HG02610 (cell line): ENCODE results near the gene RFPL1.
"Not testable (repeated sequence)": the region's sequence is repeated elsewhere in the genome, so short reads cannot be mapped to it uniquely, and the experiment has no call there.

Experiments used
- ATAC-seq: cut with Tn5 transposase; IDR thresholded peaks from one replicate; pipeline ENCODE4 v1.9.1; 2021; ENCODE audit warnings: mild to moderate bottlenecking, moderate library complexity; ENCODE audit not compliant: unreplicated experiment

The RFPL1 gene

DNA sequence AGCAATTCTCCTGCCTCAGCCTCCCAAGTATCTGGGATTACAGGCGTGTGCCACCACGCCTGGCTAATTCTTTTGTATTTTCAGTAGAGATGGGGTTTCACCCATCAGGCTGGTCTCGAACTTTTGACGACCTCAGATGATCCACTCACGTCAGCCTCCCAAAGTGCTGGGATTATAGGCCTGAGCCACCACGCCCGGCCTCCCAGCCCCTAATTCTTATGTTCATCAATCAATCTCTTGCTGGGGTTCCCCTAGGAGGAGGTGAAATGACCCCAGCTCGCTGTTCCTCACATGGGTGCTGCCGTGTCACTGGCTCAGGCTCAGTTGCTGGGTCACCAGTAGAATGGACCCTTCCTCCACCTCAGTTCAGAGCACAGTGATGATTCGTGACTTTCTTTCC lies at the start of gene RFPL1:
Gene RFPL1 (plus strand): TSS at position 301 of the 400 bp plus-strand sequence.
- not testable (repeated sequence) for ATAC-seq

DNA sequence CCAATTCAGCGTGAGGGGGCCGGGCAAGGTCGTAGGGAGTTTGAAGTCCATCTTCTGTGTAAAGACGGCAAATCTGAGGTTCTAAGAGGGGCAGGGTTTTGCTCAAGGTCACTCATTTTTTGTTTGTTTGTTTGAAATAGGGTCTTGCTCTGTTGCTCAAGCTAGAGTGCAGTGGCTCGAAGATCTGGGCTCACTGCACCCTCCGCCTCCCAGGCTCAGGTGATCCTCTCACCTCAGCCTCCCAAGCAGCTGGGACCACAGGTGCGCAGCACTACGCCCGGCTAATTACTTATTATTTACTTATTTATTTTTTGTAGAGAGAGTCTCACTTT lies 49.7 kb upstream of the RFPL1 start:
- no peak for ATAC-seq

DNA sequence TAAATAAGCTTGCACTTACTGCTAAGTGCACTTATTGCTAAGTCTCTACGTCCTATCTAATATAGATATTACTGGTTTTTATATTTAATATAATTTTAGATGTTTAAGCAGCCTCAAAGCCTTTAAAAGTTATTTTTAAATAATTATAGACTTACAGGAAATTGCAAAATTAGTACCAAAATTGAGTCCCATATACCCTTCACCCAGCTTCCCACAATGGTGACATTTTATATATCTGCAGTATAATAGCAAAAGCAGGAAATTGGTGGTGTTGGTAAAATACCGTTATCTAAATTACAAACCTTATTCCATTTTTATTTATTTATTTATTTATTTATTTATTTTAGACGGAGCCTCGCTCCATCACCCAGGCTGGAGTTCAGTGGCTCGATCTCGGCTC lies 48.1 kb upstream of the RFPL1 start:
- ATAC-seq = no peak

DNA sequence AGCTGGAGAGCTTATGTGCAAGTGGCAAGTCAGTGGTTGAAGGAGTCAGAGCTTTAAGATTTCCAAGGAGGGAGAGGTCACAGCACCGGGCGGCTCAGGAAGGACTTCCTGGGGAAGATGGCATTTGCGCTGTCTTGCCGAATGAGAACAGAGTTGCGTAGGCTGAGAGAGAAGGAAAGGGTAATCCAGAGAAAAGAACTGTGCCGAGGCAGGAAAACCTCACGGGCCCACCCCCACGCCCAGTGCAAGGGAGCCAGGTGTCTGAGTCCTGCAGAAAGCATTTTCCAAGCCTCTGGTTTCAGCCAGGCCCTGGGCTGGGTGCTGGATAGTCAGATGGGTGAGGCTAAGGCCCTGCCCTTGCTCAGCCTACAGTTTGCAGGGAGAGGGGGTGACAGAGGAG lies 46.8 kb upstream of the RFPL1 start:
- no peak for ATAC-seq

DNA sequence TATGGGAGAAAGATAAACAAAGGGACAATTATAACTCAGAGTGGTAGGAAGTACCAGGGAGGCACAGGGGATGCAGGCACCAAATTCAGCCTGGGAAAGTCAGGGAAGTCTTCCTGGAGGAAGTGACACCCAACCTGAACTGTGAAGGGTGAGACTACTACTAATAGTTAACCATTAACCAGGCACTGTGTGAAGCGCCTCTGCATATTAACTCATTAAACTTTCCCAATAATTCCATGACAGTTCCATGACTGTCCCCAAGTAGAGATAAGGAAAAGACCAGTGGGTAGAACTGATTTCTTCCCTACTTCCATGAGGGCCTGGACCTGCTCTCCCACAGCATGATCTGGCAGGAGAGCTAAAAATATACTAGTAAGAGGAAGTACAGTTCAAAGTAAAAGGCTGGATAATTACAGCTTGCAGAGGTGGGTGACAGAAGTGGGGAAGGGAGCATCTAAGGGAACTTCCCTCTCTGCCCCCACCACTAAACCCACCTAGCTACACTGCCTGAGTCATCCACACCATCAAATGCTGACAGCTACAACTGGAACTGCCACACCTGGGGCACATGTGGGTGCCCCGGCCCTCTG lies 45.3 kb upstream of the RFPL1 start:
- no peak for ATAC-seq

DNA sequence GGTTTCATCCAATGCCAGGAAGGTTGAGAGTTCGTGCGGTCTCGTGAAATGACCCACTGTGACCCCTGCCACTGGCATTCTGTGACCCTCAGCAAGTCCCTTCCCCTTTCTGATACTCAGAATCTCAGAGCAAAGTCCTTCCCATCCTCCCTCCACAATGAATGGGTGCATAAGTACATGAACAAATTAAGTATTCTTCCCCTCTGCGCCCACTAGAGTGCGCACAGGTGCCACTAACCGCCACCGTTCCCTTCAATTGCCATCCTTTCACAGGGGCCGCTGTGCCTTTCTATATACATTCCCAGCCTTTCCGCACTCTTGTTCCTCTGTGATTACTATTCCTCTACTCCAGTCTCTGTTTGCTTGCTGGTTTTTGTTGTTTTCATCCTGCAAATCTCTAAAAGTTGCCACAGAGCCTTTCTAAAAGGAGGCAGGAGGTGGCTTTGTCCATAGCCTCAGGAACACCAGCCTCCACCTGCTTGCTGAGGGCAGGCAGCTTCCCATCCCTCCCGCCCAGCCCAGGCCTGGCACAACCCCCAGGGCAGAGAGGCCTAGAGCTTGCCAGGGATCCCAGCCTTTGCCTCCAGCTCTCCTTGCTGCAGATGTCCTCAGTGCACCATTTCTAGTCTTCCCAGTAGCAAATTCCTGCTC lies 43.3 kb upstream of the RFPL1 start:
- ATAC-seq = no peak

DNA sequence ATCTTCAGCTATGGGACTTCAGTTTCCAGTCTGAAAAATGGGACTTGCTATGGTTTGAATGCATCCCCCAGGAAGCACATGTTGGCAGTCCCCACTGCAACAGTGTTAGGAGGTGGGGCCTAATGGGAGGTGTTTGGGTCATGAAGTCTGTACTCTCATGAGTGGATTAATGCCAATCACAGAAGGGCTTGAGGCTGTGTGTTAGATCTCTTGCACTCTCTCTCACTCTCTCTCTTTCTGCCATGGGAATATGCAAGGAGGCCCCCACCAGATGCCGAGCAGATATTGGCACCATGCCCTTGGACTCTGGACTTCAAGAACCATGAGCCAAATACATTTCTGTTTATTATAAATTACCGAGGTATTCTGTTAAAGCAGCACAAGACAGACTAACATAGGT lies 42.3 kb upstream of the RFPL1 start:
- no peak for ATAC-seq

DNA sequence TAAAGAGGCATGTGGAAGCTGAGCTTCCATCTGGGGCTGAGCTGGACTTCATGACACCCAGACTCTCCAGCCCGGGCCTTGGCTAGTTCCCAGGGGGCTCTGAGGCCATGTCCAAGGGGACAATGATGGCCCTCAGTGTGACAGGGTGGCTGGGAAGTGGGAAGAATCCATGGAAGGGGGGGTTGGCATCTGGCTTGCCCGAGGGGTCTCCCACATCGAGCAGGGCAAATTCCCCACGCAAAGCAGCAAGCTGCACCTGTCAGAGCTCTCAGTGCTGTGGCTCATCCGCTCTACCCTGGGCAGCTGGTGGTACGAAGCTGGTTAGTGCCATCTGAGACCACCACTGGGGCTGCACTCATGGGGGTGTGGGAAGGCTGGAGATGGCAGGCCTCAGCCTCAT lies 40.6 kb upstream of the RFPL1 start:
- ATAC-seq = no peak

DNA sequence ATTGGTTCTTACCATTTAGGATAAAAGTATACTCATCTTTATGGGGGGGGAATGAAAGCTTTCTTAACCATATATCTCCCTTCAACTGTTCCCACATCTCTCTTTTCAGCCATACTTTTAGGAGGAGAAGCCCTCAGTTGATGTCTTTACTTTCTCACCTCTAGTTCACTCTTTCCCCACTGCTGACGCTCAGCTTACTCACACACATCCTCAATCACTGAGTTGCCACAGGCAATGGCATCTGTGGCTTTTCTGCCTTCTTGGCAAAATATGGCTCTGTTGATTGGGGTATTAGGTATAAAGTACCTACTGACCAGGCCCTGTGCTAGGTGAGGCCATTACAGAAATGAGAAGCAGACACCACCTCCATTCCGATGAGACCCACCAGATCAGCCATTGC lies 37.8 kb upstream of the RFPL1 start:
- ATAC-seq = no peak

DNA sequence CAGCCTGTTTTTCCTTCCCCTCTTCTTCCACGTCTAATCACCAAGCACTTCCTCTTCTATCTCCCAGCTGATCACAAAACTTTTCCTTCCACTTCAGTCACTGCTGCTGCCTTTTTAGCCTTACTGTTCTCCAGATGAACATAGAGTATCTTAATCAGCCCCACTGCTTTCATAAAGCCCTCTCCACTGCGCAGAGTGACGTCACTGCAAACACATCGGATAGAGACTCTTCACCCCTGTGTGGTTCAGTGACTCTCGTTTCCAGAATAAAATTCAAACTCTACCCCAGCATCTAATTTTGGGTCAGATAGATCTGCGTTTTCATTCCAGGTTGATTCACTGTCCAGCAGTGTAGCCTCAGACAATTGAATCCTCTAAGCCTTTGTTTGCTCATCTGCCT lies 36.8 kb upstream of the RFPL1 start:
- ATAC-seq = not testable (repeated sequence)

DNA sequence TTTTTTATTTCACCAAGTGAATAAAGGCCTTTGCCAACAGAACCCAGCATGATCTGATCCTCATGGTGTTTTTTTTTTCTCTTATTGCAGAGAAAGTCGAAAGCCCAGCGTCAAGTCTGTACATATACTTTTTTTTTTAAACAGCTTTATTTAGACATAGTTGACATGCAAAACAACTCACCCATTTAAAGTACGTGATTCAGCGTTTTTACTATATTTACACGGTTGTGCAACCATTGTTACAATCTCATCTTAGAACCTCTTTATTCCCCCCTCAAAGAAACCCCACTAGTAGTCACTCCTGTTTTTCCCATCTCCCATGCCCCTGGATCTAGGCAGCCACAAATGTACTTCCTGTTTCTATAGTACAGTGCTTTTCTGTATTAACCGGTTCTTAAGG lies 29.4 kb upstream of the RFPL1 start:
- no peak for ATAC-seq

DNA sequence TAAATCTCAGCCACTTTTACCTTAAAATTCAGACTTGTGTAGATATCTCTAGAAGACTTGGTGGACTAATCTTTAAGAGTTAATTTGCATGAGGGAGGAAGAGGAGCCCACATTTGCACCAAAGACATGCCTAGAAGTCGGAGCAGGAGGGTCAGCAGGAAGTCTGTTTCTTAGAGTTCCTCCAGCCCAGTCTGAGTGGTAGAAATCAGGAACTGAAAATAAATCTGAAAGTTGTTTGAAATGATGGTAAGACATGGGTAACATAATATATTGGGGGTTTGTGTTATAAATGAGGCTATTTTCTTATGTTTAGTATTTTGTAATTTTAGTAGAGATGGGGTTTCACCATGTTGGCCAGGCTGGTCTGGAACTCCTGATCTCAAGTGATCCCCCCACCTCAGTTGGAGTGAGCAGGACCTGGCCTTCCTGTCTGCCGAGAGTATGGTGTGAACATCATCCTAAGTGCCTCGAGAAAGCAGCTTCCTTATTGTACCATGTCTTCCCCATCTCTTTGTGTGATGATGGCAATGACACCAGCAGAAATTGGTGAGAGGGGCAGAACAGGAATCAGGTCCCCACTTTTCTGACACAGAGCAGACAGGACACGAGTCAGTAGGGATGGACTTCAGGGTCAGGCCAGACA lies 26.7 kb upstream of the RFPL1 start:
- ATAC-seq = not testable (repeated sequence)

DNA sequence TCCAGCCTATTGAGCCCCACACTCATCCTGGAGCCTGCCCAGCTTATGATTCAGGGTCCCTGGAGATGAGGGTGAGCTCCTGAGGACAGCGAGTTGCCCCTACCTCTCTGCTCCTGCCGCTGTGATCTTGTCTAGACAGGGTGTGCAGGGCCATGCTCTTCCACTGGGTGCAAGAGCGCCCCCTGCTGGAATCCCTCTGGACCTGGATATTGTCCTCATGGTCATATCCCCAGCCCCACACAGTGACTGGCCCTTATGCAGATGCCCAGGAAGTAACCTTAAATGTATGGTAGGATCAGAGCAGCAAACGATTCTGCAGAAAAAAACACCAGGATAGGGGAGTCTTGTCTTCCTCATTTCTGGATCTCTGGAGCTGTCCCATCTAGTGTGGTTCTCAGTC lies 25.6 kb upstream of the RFPL1 start:
- ATAC-seq = not testable (repeated sequence)

DNA sequence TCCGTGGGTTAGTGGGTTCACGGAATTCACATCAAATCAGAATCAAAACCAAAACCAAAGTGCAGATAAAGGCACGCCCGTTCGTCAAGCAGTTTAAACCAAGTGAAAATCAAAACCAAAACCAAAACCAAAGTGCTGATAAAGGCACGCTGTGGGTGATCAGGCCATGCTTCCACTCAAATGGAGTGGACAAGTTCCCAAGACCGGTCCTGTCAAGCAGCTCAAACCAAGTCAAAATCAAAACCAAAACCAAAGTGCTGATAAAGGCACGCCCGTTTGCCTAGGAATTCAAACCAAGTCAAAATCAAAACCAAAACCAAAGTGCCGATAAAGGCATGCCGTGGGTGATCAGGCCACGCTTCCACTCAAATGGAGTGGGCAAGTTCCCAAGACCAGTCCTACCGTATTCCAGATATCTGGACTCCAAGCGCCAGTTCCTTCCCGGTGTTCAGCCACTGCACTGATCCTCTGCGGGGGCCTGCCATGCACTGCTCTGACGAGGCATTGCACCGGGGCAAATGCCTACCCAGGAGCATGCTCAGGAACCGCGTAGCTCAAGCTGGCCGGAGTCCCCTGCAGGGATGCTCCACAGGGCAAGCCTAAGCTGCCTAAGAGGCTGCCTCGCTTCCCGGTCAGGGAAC lies 23.3 kb upstream of the RFPL1 start:
- not testable (repeated sequence) for ATAC-seq

DNA sequence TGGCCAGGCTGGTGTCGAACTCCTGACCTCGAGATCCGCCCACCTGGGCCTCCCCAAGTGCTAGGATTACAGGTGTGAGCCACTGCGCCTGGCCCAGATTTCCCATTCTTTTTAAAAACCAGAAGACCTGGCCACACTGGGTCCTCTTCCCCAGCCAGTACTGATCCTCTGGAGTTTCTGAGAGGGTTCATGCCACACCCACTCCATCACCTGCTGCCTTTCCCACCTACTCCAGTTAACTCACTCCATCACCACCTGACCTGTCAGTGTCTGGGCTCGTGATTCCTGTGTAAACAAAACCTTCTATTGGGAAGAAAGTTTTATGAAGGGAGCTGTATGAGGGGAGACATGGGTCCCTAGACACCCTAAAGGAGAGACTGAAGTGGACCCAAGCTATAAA lies 19.7 kb upstream of the RFPL1 start:
- not testable (repeated sequence) for ATAC-seq

DNA sequence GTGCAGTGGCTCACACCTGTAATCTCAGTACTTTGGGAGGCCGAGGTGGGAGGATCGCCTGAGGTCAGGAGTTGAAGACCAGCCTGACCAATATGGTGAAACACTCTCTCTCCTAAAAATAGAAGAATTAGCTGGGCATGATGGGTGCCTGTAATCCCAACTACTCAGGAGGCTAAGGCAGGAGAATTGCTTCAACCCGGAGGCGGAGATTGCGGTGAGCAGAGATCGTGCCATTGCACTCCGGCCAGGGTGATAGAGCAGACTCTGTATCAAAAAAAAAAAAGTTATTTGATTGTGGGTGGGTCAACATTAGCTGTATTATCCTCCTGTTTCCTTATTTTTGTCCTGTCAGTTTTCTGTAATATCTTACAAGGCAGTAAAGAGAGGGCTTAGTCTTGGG lies 11.9 kb upstream of the RFPL1 start:
- no peak for ATAC-seq

DNA sequence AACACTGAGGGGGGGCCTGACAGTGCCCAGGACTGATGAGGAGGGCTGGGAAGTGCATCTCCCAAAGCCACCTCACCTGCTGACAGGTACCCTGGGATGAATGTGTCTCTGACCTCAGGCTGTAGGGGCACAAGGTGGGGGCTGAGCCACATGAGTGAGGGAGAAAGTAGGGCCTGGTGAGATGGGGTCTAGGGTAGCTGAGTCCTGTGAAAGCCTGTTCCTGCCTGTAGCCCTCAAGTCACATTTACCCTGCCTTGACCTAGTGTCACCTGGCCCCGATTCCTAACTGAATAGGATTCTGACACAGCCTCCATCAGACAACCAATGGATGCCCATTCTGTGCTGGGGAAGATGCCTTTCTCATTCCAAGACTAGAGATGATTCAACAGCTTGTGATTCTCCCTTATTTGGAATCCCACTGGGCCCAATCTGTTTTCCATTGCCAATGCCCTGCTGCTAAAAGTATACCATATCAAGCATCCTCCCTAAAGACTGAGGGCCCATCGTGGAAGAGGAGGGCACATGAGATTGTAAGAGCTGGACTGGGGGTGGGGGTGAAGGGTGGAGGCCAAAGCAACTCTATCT lies 11.1 kb upstream of the RFPL1 start:
- ATAC-seq = no peak

DNA sequence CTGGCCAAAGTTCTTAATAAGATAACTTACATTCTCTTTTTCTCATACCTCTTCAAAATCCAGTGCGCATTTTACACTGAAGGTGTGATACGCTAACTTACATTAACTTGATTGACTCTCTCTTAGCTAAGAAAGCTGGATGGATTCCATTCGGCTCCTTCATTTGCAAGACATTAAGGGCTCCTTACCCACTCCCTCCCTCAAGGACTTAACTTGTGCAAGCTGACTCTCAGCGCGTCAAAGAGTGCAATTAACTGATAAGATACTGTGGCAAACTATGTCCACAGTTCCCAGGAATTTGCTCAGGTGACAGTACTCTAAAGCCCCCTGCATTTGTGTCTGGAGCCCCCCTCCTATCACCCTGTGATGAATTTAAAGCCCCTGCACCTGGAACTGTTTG lies 6.4 kb upstream of the RFPL1 start:
- no peak for ATAC-seq

DNA sequence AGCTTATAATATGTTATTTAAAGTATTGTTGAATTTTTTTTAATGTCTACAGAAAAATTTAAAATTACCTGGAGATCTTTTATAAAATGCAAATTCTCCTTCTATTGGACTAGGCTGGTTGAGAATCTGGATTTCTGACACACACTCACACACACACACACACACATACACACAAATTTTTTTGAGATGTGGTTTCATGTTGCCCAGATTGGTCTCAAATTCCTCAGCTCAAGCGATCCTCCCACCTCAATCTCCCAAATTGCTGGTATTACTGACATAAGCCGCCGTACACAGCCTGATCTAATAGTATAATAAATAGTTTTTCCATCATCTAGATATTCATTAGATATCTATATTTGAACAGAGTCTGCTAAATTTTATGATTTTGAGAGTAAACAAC lies 4.5 kb upstream of the RFPL1 start:
- no peak for ATAC-seq

DNA sequence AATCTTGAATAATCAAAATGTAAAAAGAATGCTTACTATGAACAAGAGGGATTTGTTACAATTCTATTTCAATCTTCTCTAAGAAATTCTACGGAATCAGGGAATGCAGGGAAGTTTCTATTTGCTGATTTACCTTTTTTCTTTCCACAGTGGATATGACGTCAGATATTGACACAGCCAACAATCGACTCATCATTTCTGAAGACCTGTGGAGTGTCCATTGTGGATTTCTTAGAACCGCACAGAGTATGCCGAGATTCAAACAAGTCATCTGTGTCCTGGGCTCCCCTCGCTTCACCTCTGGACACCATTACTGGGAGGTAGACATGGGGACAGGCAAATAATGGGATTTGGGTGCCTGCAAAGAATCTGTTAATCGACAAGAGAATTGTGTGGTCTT lies 4.1 kb upstream of the RFPL1 start:
- ATAC-seq = no peak

DNA sequence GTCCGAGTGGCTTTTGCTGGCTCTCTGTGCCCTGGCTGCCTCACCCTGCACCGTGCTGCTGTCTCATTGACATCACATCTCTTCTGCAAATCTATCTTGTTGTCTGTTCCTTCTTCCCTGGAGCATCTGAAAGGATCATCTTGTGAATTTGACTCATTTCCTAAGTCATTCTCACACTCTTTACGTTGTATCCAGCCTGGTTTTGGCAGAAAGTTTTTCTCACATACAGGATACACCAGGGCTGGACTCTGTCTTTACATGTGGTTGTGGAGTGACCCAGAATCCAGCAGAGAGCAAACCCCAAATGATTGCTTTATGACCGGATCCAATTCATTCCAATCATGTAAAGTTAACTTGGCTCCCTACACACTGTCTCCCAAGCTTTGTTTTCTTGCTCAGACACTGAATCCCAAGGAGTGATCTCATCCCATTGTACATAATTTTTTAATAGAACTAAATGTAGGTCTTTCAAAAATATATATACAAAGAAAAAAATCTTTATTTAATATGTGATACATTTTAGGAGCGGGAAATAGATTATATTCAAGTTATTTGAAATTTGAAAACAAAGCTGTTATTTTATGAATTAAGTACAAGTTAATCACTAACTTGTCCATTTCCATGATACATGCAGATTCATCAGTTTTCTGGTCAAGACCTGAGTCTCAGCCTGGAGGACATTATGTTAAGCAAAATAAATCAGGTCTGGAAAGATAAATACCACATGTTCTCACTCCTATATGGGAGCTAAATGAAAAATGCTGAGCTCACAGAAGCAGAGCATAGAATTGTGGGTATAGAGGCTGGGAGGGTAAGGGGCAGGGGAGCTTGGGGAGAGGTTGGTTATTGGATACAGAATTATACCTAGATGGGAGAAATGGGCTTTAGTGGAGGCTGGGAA lies 2.9 kb upstream of the RFPL1 start:
- ATAC-seq = no peak
